Duodenal mucosa (tissue), 2 donors: ENCODE results near the gene PCED1B.
"Not testable (repeated sequence)": the region's sequence is repeated elsewhere in the genome, so short reads cannot be mapped to it uniquely, and the experiment has no call there.

Experiments
- H3K27ac ChIP-seq: one replicate; pipeline ENCODE4 v1.7.0; 2013; ENCODE audit warnings: low read depth, low read length
- H3K27me3 ChIP-seq, 2 donors: one replicate each; pipeline ENCODE4 v1.7.0; 2013; ENCODE audit warnings: low read length in 2 of 2, control low read depth in 1 of 2; ENCODE audit not compliant: insufficient read depth in 2 of 2, control insufficient read depth in 1 of 2
- H3K36me3 ChIP-seq, 2 donors: one replicate each; pipeline ENCODE4 v1.7.0; 2013; ENCODE audit warnings: low read length in 2 of 2, control low read depth in 1 of 2; ENCODE audit not compliant: insufficient read depth in 2 of 2, control insufficient read depth in 1 of 2
- H3K4me1 ChIP-seq, 2 donors: one replicate each; pipeline ENCODE4 v1.7.0; 2013; ENCODE audit warnings: low read length in 2 of 2, control low read depth in 1 of 2; ENCODE audit not compliant: insufficient read depth in 2 of 2, control insufficient read depth in 1 of 2
- H3K4me3 ChIP-seq, 2 donors: one replicate each; pipeline ENCODE4 v1.7.0; 2013; ENCODE audit warnings: low read length in 2 of 2, low read depth in 1 of 2
- H3K9ac ChIP-seq, 2 donors: one replicate each; pipeline ENCODE4 v1.7.0; 2013; ENCODE audit warnings: low read length in 2 of 2, low read depth in 1 of 2
- H3K9me3 ChIP-seq, 2 donors: one replicate each; pipeline ENCODE4 v1.7.0; 2013; ENCODE audit warnings: low read length in 2 of 2, control low read depth in 1 of 2; ENCODE audit not compliant: control insufficient read depth in 1 of 2

PCED1B gene

DNA sequence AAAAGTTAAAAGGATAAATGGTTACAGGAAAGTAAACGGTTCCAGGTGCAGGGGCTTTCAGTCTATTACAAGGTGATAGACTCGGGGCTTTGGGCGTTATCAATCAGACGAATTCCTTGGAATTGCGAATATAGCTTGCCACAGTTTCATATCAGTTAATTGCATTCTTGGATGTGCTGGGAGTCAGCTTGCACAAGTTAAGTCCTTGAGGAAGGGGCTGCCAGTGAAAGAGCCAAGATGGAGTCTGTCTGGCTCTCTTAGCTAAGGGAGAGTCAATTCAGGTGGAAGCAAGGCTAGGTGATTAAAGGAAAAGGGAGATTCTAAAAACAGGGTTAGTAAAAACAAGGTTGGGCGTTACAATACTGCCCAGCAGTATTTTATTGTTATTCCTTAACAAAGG, 121.8 kb downstream of the PCED1B start:
- H3K4me3 ChIP-seq, H3K27me3 ChIP-seq, H3K36me3 ChIP-seq, H3K9ac ChIP-seq, H3K4me1 ChIP-seq, H3K27ac ChIP-seq, H3K9me3 ChIP-seq: not testable (repeated sequence)

DNA sequence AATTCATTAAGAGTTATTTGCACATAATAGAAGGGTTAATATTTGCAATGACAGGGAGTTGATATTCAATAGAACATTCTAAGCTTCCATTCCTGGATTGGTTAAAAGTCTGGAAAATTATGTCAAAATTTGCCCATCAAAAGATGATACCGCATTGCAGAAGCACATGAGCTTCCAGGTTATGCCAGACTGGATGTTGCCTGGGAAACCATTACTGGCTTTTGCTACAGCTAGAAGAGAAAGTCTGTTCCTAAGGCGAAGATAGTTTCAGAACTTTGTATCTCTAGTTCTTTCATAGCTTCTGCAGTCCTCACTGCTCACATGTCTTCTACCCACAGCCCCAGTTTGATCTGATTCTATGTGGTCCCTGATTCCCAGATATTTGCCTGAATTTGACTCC, 122.8 kb downstream of the PCED1B start:
- H3K27me3 ChIP-seq = no peaks in the 10 kb centered on the region
- H3K9ac ChIP-seq = no peak overlapping the region
- H3K4me3 ChIP-seq = no peak overlapping the region
- peaks cover 5 to 6% of the 10 kb centered on the region in 2 donors for H3K4me1 ChIP-seq
- no peaks in the 10 kb centered on the region for H3K36me3 ChIP-seq
- H3K9me3 ChIP-seq = no peaks in the 10 kb centered on the region
- H3K27ac ChIP-seq = no peak overlapping the region

GRCh38 chr12:47205532-47206449, 126.4 kb downstream of the PCED1B start:
- Histone ChIP-seq H3K4me1 (peaks cover 14 to 20% of the 10 kb centered on the region in 2 donors), H3K27me3 (no peaks in the 10 kb centered on the region), H3K27ac (no peak overlapping the region), H3K9me3 (no peaks in the 10 kb centered on the region), H3K9ac (no peak overlapping the region), H3K4me3 (no peak overlapping the region), H3K36me3 (no peaks in the 10 kb centered on the region)

GRCh38 chr12:47206450-47207339, 127.3 kb downstream of the PCED1B start:
- peaks cover 14 to 20% of the 10 kb centered on the region in 2 donors for H3K4me1 ChIP-seq
- H3K27me3 ChIP-seq = no peaks in the 10 kb centered on the region
- no peak overlapping the region for H3K4me3 ChIP-seq
- H3K27ac ChIP-seq = no peak overlapping the region
- no peaks in the 10 kb centered on the region for H3K36me3 ChIP-seq
- no peaks in the 10 kb centered on the region for H3K9me3 ChIP-seq
- H3K9ac ChIP-seq = no peak overlapping the region

- Histone ChIP-seq H3K4me3 (peak overlapping the region in 1 of 2 donors; percentile 3), H3K4me1 (peaks cover 14 to 20% of the 10 kb centered on the region in 2 donors), H3K27ac (no peak overlapping the region), H3K9ac (peak overlapping the region in 1 of 2 donors; percentile 0), H3K36me3 (no peaks in the 10 kb centered on the region), H3K27me3 (no peaks in the 10 kb centered on the region), H3K9me3 (no peaks in the 10 kb centered on the region)
Measured at GRCh38 chr12:47207340-47207717, 127.9 kb downstream of the PCED1B start.

GRCh38 chr12:47207829-47208248, 128.4 kb downstream of the PCED1B start:
- Histone ChIP-seq H3K27me3 (no peaks in the 10 kb centered on the region), H3K27ac (no peak overlapping the region), H3K4me1 (peaks cover 14 to 20% of the 10 kb centered on the region in 2 donors), H3K9me3 (no peaks in the 10 kb centered on the region), H3K36me3 (no peaks in the 10 kb centered on the region), H3K4me3 (no peak overlapping the region), H3K9ac (no peak overlapping the region)

DNA sequence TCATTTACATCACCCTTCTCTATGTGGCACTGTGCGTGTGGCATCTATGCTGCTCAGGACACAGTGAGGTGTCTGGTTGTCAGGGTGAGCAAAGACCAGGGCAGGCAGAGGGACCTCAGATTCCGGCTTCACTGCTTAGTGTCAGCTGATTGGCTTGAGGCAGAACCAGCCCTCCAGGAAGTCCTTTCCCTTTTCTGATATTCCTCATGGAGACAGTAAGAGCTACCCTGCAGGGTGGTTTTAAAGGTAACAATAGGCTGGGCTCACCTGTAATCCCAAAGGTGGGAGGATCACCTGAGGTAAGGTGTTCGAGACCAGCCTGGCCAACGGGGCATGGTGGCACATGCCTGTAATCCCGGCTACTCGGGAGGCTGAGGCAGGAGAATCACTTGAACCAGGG, 129.6 kb downstream of the PCED1B start:
- Histone ChIP-seq H3K9me3 (no peaks in the 10 kb centered on the region), H3K27me3 (no peaks in the 10 kb centered on the region), H3K4me3 (no peak overlapping the region), H3K36me3 (no peaks in the 10 kb centered on the region), H3K4me1 (peaks cover 14 to 20% of the 10 kb centered on the region in 2 donors), H3K9ac (peak overlapping the region in 1 of 2 donors; percentile 21), H3K27ac (no peak overlapping the region)

DNA sequence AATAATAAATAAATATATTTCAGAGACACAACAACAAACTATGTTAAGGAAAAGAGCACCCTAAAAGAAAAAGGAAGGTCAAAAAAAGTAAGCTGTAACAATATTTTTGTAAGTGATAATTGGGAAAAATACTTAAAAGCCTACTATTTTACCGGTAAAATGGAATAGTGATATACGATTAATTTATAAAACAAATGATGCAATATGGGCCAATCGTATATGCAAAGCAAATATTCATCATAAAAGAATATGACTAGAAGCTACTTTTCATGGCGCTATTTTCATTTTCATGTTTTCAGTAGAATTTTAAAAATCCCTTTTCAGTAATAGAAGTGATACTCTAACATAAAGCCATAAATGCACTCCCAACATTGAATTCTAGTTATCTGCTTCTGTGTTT, 131.4 kb downstream of the PCED1B start:
- H3K27me3 ChIP-seq = no peaks in the 10 kb centered on the region
- no peak overlapping the region for H3K4me3 ChIP-seq
- no peaks in the 10 kb centered on the region for H3K36me3 ChIP-seq
- peaks cover 14 to 20% of the 10 kb centered on the region in 2 donors for H3K4me1 ChIP-seq
- H3K27ac ChIP-seq = no peak overlapping the region
- no peaks in the 10 kb centered on the region for H3K9me3 ChIP-seq
- H3K9ac ChIP-seq = no peak overlapping the region

GRCh38 chr12:47212701-47213039, 133.2 kb downstream of the PCED1B start:
- H3K27ac ChIP-seq = no peak overlapping the region
- H3K4me1 ChIP-seq = peaks cover 4 to 10% of the 10 kb centered on the region in 2 donors
- H3K36me3 ChIP-seq = no peaks in the 10 kb centered on the region
- H3K27me3 ChIP-seq = no peaks in the 10 kb centered on the region
- no peak overlapping the region for H3K9ac ChIP-seq
- H3K4me3 ChIP-seq = no peak overlapping the region
- no peaks in the 10 kb centered on the region for H3K9me3 ChIP-seq

- peaks cover 0 to 4% of the 10 kb centered on the region in 2 donors for H3K4me1 ChIP-seq
- H3K9ac ChIP-seq = no peak overlapping the region
- no peak overlapping the region for H3K27ac ChIP-seq
- H3K27me3 ChIP-seq = no peaks in the 10 kb centered on the region
- H3K36me3 ChIP-seq = no peaks in the 10 kb centered on the region
- H3K9me3 ChIP-seq = no peaks in the 10 kb centered on the region
- H3K4me3 ChIP-seq = no peak overlapping the region
Measured at GRCh38 chr12:47213396-47213795, 134.0 kb downstream of the PCED1B start.
